Chondrocyte (in vitro differentiated cells): ENCODE results near the gene RBMS1. TPM values are rescaled to one million over a fixed set of nuclear protein-coding genes. Genes with fewer than 3 reads are reported as not detected.
A peak's percentile ranks its signal among the peaks of the same experiment; 100 is the strongest.

Experiments used
- DNase-seq: peaks from one replicate; pipeline ENCODE4 v3.0.0; 2021; ENCODE audit warnings: mixed read lengths, low spot score
- H3K27ac Mint-ChIP-seq: one replicate; pipeline ENCODE4 v1.8.0; 2021; ENCODE audit warnings: mild to moderate bottlenecking, moderate library complexity, mixed read lengths; ENCODE audit not compliant: unreplicated experiment
- H3K27me3 Mint-ChIP-seq: 2 replicates; pipeline ENCODE4 v1.8.0; 2021; ENCODE audit warnings: low read depth, mixed read lengths
- H3K36me3 Mint-ChIP-seq: 2 replicates; pipeline ENCODE4 v1.8.0; 2021; ENCODE audit warnings: low read depth, mixed read lengths
- H3K4me1 Mint-ChIP-seq: 2 replicates; pipeline ENCODE4 v1.8.0; 2021; ENCODE audit warnings: low read depth, mild to moderate bottlenecking, mixed read lengths
- H3K4me3 Mint-ChIP-seq: one replicate; pipeline ENCODE4 v1.8.0; 2021; ENCODE audit warnings: mild to moderate bottlenecking, moderate library complexity, mixed read lengths; ENCODE audit not compliant: unreplicated experiment
- H3K9me3 Mint-ChIP-seq: 2 replicates; pipeline ENCODE4 v1.8.0; 2021; ENCODE audit warnings: low read depth, mixed read lengths
- total RNA-seq: library from RNA; stranded (reverse); gene quantifications from 3 replicates; pipeline ENCODE4 v1.2.1, GENCODE V29; 2021
- TF ChIP-seq, protein P1 (sequence below): fragments of 200-600 bp; sonication (generic); IDR thresholded peaks from 2 replicates; pipeline ENCODE4 v1.5.0; 2021; ENCODE audit warnings: antibody characterized with exemption, mild to moderate bottlenecking, moderate library complexity

Gene RBMS1
- total RNA-seq, 1 donor from 2014 or later, result 133 TPM

DNA sequence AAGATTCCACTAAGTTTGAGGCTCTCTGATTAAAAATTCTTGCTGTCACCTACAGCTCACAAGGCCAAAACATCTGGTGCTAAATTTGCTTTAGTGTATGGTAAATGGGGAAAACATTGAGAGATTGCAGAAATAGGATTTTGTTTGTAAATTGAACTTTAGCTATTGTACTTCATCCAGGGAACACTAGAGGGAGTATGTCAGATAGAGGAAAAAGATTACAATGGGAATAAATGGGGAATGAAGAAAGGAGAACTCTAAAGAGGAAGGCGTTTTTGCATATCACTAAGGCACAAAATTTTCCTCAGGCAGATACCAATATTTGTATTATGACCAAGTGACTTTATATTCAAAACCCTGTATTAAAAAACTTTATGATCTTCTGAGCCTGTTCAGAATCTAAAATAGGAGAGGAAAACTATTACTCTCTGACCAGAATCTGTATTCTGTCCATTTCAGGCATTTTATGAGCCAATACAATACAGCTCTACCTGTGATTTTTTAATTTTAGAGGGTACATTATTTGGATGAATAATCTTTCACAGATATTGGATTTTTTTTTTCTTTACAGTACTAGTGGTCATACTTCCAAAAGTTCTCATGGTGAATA lies 241.2 kb downstream of the RBMS1 start:
- no peak for DNase-seq
- Mint-ChIP-seq H3K36me3 (no peaks in the 10 kb centered on the region), H3K27ac (peak overlapping the region; percentile 38)

DNA sequence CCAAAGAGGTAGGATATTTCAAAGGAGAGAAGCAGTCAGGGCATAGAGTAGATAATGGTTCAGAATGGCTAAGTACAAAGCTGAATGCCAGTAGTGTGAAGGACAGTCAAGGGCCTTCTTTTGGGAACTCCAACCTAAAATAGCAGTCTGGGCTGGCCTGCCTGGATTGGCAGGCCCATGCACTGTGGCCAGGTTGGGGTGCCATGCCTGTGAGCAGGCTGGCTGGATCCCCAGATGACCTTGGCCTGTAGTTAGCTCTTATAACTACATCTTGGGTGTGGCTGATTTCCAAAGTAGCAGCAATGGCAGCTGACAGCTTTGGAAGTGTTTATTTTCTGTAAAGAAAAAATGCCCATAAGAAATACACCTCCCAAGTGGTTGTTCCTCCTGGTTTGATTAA lies 242.0 kb downstream of the RBMS1 start:
- H3K27ac Mint-ChIP-seq, result peak overlapping the region; percentile 18
- DNase-seq, result no peak

More for the DNA sequence above, 241.2 kb downstream of the RBMS1 start:
- TF ChIP-seq, protein P1, sequence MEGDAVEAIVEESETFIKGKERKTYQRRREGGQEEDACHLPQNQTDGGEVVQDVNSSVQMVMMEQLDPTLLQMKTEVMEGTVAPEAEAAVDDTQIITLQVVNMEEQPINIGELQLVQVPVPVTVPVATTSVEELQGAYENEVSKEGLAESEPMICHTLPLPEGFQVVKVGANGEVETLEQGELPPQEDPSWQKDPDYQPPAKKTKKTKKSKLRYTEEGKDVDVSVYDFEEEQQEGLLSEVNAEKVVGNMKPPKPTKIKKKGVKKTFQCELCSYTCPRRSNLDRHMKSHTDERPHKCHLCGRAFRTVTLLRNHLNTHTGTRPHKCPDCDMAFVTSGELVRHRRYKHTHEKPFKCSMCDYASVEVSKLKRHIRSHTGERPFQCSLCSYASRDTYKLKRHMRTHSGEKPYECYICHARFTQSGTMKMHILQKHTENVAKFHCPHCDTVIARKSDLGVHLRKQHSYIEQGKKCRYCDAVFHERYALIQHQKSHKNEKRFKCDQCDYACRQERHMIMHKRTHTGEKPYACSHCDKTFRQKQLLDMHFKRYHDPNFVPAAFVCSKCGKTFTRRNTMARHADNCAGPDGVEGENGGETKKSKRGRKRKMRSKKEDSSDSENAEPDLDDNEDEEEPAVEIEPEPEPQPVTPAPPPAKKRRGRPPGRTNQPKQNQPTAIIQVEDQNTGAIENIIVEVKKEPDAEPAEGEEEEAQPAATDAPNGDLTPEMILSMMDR, result peak; percentile 93
- peaks cover 73% of the 10 kb centered on the region for H3K4me1 Mint-ChIP-seq
- no peaks in the 10 kb centered on the region for H3K27me3 Mint-ChIP-seq
- H3K4me3 Mint-ChIP-seq, result peak overlapping the region; percentile 47
- H3K9me3 Mint-ChIP-seq, result peaks cover 7% of the 10 kb centered on the region

GRCh38 chr2:160249876-160250275 lies 243.7 kb downstream of the RBMS1 start:
- Mint-ChIP-seq H3K4me1 (peaks cover 72% of the 10 kb centered on the region), H3K4me3 (no peak overlapping the region), H3K9me3 (peaks cover 5% of the 10 kb centered on the region), H3K36me3 (peaks cover 2% of the 10 kb centered on the region), H3K27ac (no peak overlapping the region), H3K27me3 (no peaks in the 10 kb centered on the region)
- TF ChIP-seq, protein P1, result no peak
- DNase-seq, result no peak

More for the DNA sequence above, 242.0 kb downstream of the RBMS1 start:
- peaks cover 7% of the 10 kb centered on the region for H3K9me3 Mint-ChIP-seq
- H3K4me3 Mint-ChIP-seq, result no peak overlapping the region
- peaks cover 73% of the 10 kb centered on the region for H3K4me1 Mint-ChIP-seq
- no peaks in the 10 kb centered on the region for H3K27me3 Mint-ChIP-seq
- TF ChIP-seq, protein P1, result no peak
- H3K36me3 Mint-ChIP-seq, result no peaks in the 10 kb centered on the region

DNA sequence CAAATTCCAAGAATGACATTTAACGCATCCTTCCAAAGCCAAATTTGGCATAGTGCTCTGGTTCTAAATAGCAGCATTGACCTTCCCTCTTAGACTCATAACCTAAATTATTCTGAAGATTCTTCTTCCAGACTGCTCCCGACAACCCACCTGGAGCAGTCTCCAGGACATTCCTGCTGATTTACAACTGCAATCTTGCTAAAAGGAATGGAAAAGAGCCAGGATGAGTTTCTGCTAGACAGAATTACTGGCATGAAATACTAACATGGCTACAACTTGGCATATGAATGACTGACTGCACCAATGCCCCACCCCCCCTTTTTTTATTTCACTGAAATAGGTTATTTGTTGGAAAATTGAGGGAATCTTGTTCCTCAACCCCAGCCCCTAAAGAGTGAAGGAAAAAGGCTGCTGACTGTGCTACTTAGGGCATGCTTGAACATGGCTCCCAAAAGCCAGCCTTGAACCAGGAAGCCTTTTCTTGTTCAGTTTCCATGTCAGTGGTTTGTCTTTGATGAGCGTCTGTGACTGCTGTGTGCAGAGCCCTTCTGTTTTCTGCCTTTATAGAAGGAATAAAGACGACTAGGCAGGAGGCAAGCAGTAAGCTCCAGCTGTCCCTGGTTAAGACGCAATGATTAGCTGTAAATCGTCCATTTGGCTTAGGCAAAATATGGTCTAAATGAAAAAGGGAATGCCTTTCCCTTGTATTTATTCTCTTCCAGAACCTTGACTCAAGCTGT lies 246.1 kb downstream of the RBMS1 start:
- no peak overlapping the region for H3K4me3 Mint-ChIP-seq
- H3K36me3 Mint-ChIP-seq, result peaks cover 3% of the 10 kb centered on the region
- no peaks in the 10 kb centered on the region for H3K9me3 Mint-ChIP-seq
- TF ChIP-seq, protein P1, result no peak
- H3K27me3 Mint-ChIP-seq, result no peaks in the 10 kb centered on the region
- peaks cover 61% of the 10 kb centered on the region for H3K4me1 Mint-ChIP-seq
- peak overlapping the region; percentile 81 for H3K27ac Mint-ChIP-seq
- DNase-seq, result no peak

DNA sequence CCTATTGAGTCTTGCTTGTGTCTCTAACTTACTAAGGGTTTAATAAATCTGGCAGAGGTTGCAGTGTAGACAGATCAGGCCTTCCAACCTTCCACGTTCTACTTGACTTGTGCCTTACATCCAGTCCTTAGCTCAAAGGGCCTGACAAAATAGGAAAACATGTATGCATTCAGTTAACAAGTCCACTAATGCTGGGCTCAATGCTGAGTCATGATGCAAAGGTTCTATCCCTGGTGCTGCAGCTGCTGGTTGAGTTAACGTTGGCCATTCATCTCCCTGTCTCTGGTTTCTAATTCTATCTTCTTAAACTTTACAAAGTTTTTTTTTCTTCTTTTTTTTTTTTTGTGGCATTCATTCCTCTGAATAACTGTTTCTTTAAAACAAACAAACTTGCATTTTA lies 247.3 kb downstream of the RBMS1 start:
- Mint-ChIP-seq H3K9me3 (peaks cover 1% of the 10 kb centered on the region), H3K4me1 (peaks cover 61% of the 10 kb centered on the region), H3K36me3 (peaks cover 3% of the 10 kb centered on the region), H3K4me3 (no peak overlapping the region), H3K27me3 (no peaks in the 10 kb centered on the region), H3K27ac (peak overlapping the region; percentile 62)
- no peak for DNase-seq
- TF ChIP-seq, protein P1, result no peak
